ENCODE results near the gene ZNRF2.
"Not testable (repeated sequence)": the region's sequence is repeated elsewhere in the genome, so short reads cannot be mapped to it uniquely, and the experiment has no call there.

The ZNRF2 gene

DNA sequence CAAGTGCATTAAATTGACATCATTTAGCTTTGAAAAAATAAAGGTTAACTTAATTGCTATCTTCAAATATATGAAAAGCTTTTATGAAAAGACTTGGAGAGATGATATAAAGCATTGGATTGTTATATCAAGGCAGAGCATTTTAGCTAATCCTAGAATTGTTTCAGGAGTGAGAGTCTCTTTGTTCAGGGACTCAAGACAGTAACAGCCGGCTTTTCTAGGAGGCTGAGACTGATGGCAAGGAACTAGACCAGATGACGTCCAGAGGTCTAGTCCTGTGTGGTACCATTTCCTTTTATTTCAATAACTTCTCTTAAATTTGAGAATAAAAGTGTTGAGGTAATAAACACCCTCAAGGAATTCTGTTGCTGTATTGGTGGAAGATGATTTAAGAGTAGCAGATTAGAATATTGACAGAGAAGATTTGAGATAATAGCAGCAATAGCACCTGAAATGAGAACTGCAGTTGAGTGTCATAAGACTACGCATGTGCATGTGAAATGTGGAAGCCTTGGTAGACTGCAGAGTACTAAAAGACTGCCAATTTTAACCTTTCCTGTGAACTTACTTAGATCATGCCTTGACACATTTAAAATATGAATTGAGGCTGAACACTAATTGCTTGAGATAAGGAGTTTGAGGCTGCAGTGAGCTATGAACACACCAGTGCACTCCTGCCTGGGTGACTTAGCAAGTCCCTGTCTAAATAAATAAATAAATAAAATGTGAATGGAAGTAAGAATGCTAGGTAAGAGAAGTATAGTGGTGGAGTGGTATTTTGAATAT lies 79.6 kb downstream of the ZNRF2 start:
- no peak for DNase-seq

- no peak for DNase-seq
These were observed 80.4 kb downstream of the ZNRF2 start for GRCh38 chr7:30364773-30365172.

- no peak for DNase-seq
These were observed 81.2 kb downstream of the ZNRF2 start for GRCh38 chr7:30365621-30366020.

GRCh38 chr7:30366606-30367005 lies 82.2 kb downstream of the ZNRF2 start:
- DNase-seq, result no peak

DNA sequence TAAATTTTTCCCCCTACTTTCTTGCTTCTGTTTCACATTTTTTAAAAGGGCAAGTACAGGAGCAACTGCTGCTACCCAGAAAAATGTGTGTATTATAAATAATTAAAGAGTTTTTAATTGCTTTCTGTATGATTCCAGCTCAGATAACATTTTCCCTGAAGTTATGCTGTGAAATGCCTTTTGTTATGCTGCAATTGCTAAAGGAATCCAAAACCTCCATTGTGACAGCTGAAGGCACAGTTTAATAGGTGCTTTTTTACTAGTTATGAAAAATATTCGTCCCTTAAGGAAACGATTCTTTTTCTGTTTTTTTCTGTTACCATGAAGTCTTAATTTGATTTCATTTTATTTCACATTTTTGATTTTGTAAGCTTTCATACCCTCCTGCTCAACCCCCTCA lies 83.2 kb downstream of the ZNRF2 start:
- DNase-seq, result no peak

DNA sequence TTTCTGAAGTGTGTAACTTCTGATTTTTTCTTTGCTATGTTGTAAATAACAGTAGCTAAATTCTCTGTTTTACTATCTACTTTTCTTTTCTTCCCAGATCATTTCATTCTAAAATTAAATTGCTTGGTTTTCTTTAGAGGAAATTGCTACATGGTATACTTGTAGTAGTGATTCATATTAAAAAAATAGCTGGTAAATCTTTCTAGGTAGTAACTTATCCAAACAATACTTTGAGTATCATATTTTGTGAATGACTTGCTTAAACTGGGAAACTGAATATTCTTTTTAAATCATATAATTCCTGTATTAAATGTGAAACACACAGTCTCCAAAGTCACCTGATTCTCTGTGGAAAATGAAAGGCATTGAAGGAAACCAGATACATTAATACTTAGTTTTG lies 85.5 kb downstream of the ZNRF2 start:
- no peak for DNase-seq

- DNase-seq, result no peak
These were observed 86.9 kb downstream of the ZNRF2 start for GRCh38 chr7:30371321-30371720.

GRCh38 chr7:30378275-30378674 lies 93.9 kb downstream of the ZNRF2 start:
- DNase-seq, result no peak

DNA sequence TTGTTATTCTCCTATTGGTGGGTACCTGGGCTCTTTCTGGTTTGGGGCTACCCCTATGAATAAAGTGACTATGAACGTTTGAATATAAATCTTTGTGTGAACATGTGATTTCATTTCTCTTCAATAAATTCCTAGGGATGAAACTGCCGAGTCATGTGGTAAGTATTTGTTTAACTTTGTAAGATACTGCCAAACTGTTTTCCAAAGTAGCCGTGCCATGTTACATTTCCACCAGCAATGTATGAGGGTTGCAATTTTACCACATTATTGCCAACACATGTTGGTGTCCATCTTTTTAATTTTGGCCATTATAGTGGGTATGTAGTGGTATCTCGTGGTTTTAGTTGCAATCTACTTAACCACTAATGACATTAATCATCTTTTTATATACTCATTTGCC lies 94.7 kb downstream of the ZNRF2 start:
- no peak for DNase-seq

GRCh38 chr7:30379741-30380140 lies 95.3 kb downstream of the ZNRF2 start:
- DNase-seq, result no peak

- no peak for DNase-seq
These were observed 95.9 kb downstream of the ZNRF2 start for GRCh38 chr7:30380294-30380693.

DNA sequence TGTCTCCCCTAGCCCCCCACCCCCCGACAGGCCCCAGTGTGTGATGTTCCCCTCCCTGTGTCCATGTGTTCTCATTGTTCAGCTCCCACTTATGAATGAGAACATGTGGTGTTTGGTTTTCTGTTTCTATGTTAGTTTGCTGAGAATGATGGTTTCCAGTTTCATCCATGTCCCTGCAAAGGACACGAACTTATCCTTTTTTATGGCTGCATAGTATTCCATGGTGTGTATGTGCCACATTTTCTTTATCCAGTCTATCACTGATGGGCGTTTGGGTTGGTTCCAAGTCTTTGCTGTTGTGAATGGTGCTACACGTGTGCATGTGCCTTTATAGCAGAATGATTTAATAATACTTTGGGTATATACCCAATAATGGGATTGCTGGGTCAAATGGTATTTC lies 96.4 kb downstream of the ZNRF2 start:
- DNase-seq, result not testable (repeated sequence)

- no peak for DNase-seq
These were observed 98.2 kb downstream of the ZNRF2 start for GRCh38 chr7:30382607-30383006.

DNA sequence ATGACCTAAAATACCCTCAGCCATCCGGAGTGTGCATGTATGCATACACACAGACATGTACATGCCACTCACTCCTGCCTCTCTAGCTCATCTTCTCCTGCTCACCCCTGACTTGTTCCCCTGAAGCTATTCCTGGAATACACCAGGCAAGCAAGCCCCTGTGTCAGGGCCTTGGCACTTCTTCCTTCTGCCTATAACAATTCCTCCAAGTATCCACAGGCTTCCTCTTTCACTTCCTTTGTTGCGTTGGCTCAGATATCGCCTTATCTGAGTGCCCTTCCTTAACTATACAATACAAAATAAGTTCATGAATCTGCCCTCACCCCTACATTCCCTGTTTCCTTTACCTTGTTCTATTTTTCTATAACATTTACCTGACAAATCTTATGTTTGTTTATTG lies 105.4 kb downstream of the ZNRF2 start:
- no peak for DNase-seq

- no peak for DNase-seq
These were observed 106.6 kb downstream of the ZNRF2 start for GRCh38 chr7:30390736-30391636.

GRCh38 chr7:30391806-30392205 lies 107.4 kb downstream of the ZNRF2 start:
- no peak for DNase-seq

DNA sequence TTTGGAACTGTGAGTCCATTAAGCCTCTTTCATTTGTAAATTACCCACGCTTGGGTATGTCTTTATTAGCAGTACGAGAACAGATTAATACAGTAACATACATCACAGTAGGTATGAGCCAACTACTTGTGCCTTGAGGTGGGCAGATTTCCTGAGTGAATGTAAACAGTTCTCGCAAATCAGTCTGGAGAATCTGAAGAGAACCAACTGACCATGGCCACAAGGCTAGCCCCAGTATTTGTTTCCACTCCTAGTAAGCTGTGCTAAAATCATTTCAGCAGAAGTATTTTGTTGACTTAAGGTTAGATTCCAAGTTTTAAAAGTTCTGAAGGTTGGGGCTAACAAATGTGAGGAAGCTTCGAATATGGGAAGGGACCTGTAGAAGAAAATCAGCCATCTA lies 111.3 kb downstream of the ZNRF2 start:
- DNase-seq, result no peak

DNA sequence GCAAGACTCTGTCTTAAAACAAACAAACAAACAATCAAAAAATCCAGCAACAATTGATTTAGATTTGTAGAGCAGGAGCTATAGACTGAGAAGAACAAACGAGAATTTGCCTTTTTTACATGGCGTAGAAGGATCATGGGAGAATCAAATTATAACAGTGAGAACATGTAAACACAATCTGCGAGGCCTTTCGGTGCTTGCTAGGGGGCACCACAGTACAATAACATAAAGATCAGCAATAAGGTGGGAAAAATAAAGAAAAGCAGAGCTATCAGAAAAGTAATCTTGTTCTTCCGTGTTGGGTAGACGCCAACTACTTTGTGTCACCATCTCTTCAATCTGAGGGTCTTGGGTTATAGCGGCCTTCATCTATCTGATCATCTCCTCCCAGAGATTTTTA lies 112.0 kb downstream of the ZNRF2 start:
- DNase-seq, result no peak

GRCh38 chr7:30403477-30403876 lies 119.1 kb downstream of the ZNRF2 start:
- no peak for DNase-seq

DNA sequence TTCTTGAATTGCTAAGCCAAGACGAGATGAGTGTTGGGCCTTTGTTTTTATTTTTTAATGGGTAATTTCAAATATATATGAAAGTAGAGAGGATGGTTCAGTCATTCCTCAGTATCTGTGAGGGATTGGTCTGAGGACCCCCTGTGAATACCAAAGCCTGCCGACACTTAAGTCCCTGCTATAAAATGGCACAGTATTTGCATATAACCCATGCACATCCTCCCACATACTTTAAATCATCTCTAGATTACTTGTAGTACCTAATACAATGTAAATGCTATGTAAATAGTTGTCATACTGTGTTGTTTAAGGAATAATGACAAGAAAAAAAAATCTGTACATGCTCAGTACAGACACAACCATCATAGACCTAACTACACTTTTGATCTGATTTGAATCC lies 120.8 kb downstream of the ZNRF2 start:
- DNase-seq, result no peak

- DNase-seq, result no peak
These were observed 122.4 kb downstream of the ZNRF2 start for GRCh38 chr7:30406664-30407425.

- no peak for DNase-seq
These were observed 126.8 kb downstream of the ZNRF2 start for GRCh38 chr7:30411173-30411572.

- peak; percentile 29 for DNase-seq
These were observed 127.5 kb downstream of the ZNRF2 start for GRCh38 chr7:30411897-30412296.

Measured in NCI-H146 (cell line).